Liver (tissue), 9 donors: ENCODE measurements around the gene ZNHIT6. TPM values are rescaled to one million over a fixed set of nuclear protein-coding genes. Genes with fewer than 3 reads are reported as not detected.

Source experiments
- DNase-seq: peaks from one replicate; pipeline ENCODE4 v3.0.0-alpha.2; 2017; ENCODE audit warnings: low spot score
- H3K27ac ChIP-seq, 2 donors: one replicate each; pipeline ENCODE4 v1.7.0; 2013; ENCODE audit warnings: inconsistent platforms in 2 of 2, low read length in 2 of 2, control low read depth in 1 of 2, low read depth in 1 of 2, mild to moderate bottlenecking in 1 of 2
- H3K27me3 ChIP-seq, 4 donors: one replicate each; pipeline versions ENCODE4 v1.6.1 to v1.7.0; 2013; ENCODE audit warnings: low read length in 3 of 4, inconsistent platforms in 1 of 4, mild to moderate bottlenecking in 1 of 4, moderate library complexity in 1 of 4; ENCODE audit not compliant: control insufficient read depth in 4 of 4, insufficient read depth in 4 of 4
- H3K36me3 ChIP-seq, 4 donors: one replicate each; pipeline versions ENCODE4 v1.6.1 to v1.7.0; 2013; ENCODE audit warnings: low read length in 3 of 4, mild to moderate bottlenecking in 3 of 4, low read depth in 1 of 4, moderate library complexity in 1 of 4; ENCODE audit not compliant: control insufficient read depth in 4 of 4, insufficient read depth in 3 of 4
- H3K4me1 ChIP-seq, 4 donors: one replicate each; pipeline versions ENCODE4 v1.6.1 to v1.7.0; 2013; ENCODE audit warnings: low read length in 3 of 4, mild to moderate bottlenecking in 3 of 4, moderate library complexity in 1 of 4; ENCODE audit not compliant: control insufficient read depth in 4 of 4, insufficient read depth in 4 of 4
- H3K4me3 ChIP-seq, 3 donors: one replicate each; pipeline versions ENCODE4 v1.6.1 to v1.7.0; 2013; ENCODE audit warnings: low read length in 3 of 3, control low read depth in 1 of 3, low read depth in 1 of 3, mild to moderate bottlenecking in 1 of 3
- H3K9ac ChIP-seq, 2 donors: one replicate each; pipeline ENCODE4 v1.7.0; 2013; ENCODE audit warnings: low read length in 2 of 2, mild to moderate bottlenecking in 2 of 2, moderate library complexity in 2 of 2, control low read depth in 1 of 2, low read depth in 1 of 2
- H3K9me3 ChIP-seq, 4 donors: one replicate each; pipeline versions ENCODE4 v1.6.1 to v1.7.0; 2013; ENCODE audit warnings: low read length in 3 of 4; ENCODE audit not compliant: control insufficient read depth in 4 of 4
- ATF3 ChIP-seq: IDR thresholded peaks from 2 replicates; pipeline ENCODE4 v1.6.1; 2016; ENCODE audit warnings: antibody characterized with exemption
- CTCF ChIP-seq: fragments of 150-350 bp; IDR thresholded peaks from 2 replicates; pipeline ENCODE4 v1.5.1; 2017; ENCODE audit warnings: improper control_type of control experiment, low read depth, low read length; ENCODE audit not compliant: missing input control
- EGR1 ChIP-seq, 2 donors: IDR thresholded peaks; 2 replicates each; pipeline ENCODE4 v1.6.1; 2016 to 2018; ENCODE audit warnings: antibody characterized with exemption in 2 of 2, low read depth in 2 of 2
- FOXA1 ChIP-seq: IDR thresholded peaks from 2 replicates; pipeline ENCODE4 v1.6.1; 2016; ENCODE audit warnings: antibody characterized with exemption
- FOXA2 ChIP-seq: IDR thresholded peaks from 2 replicates; pipeline ENCODE4 v1.6.1; 2016; ENCODE audit warnings: antibody characterized with exemption
- GABPA ChIP-seq, 2 donors: IDR thresholded peaks in 1 of 2; conservative IDR thresholded peaks in 1 of 2; 2 replicates each; pipeline ENCODE4 v1.6.1; 2016; ENCODE audit warnings: antibody characterized with exemption in 2 of 2, mild to moderate bottlenecking in 1 of 2, moderate library complexity in 1 of 2
- HNF4A ChIP-seq, 2 donors: conservative IDR thresholded peaks; 2 replicates each; pipeline ENCODE4 v1.6.1; 2016; ENCODE audit warnings: antibody characterized with exemption in 2 of 2, mild to moderate bottlenecking in 2 of 2
- HNF4G ChIP-seq: IDR thresholded peaks from 2 replicates; pipeline ENCODE4 v1.6.1; 2016; ENCODE audit warnings: antibody characterized with exemption
- JUND ChIP-seq, 2 donors: IDR thresholded peaks; 2 replicates each; pipeline ENCODE4 v1.6.1; 2016; ENCODE audit warnings: antibody characterized with exemption in 2 of 2
- MAX ChIP-seq: IDR thresholded peaks from 2 replicates; pipeline ENCODE4 v1.6.1; 2016; ENCODE audit warnings: antibody characterized with exemption
- NR2F2 ChIP-seq: IDR thresholded peaks from 2 replicates; pipeline ENCODE4 v1.6.1; 2016; ENCODE audit warnings: antibody characterized with exemption
- RAD21 ChIP-seq, 2 donors: IDR thresholded peaks; 2 replicates each; pipeline ENCODE4 v1.6.1; 2016; ENCODE audit warnings: antibody characterized with exemption in 2 of 2, mild to moderate bottlenecking in 2 of 2
- REST ChIP-seq: IDR thresholded peaks from 2 replicates; pipeline ENCODE4 v1.6.1; 2016; ENCODE audit warnings: antibody characterized with exemption, mild to moderate bottlenecking
- RXRA ChIP-seq, 2 donors: IDR thresholded peaks; 2 replicates each; pipeline ENCODE4 v1.6.1; 2017 to 2018; ENCODE audit warnings: antibody characterized with exemption in 2 of 2, mild to moderate bottlenecking in 1 of 2
- SP1 ChIP-seq: IDR thresholded peaks from 2 replicates; pipeline ENCODE4 v1.6.1; 2018; ENCODE audit warnings: antibody characterized with exemption, mild to moderate bottlenecking
- TAF1 ChIP-seq: conservative IDR thresholded peaks from 2 replicates; pipeline ENCODE4 v1.6.1; 2016; ENCODE audit warnings: antibody characterized with exemption, mild to moderate bottlenecking
- YY1 ChIP-seq: IDR thresholded peaks from 2 replicates; pipeline ENCODE4 v1.6.1; 2016; ENCODE audit warnings: antibody characterized with exemption, mild to moderate bottlenecking
- ZBTB33 ChIP-seq: IDR thresholded peaks from 2 replicates; pipeline ENCODE4 v1.6.1; 2016; ENCODE audit warnings: antibody characterized with exemption
- WGBS: extraction: QIAGEN DNeasy Blood & Tissue Kit; methylation state at CpG from one replicate; pipeline ENCODE4 v1.1.7; 2013; 5-methylcytosine and 5-hydroxymethylcytosine counted together
- polyA plus RNA-seq, 2 donors: library from polyadenylated mRNA; stranded (reverse) in 1 of 2; unstranded in 1 of 2; fragments of 200-250 nt in 1 of 2; fragments of >200 nt in 1 of 2; fragmentation: Nextera tagmentation in 1 of 2; extraction: Ambion mirVana in 1 of 2; gene quantifications; one replicate each; pipeline versions ENCODE4 v1.2.1 to v1.2.3, GENCODE V29; 2013 to 2015
- total RNA-seq, 2 donors: library from RNA; depleted of rRNA; stranded (reverse); fragments of >200 nt; gene quantifications; one replicate each; pipeline ENCODE4 v1.2.3, GENCODE V29; 2014
- donor health status: healthy.
- donor health status: healthy.
- donor health status: healthy.
- donor health status: healthy.
- donor health status: healthy.

The ZNHIT6 gene
- total and polyA plus RNA-seq, 4 donors, result 2.2 to 4.0 (median 3.2) TPM

- TF ChIP-seq FOXA1 (no peak), RAD21 (IDR thresholded peaks at IDR 0.05) (no peak), HNF4G (no peak)
Observed at GRCh38 chr1:85606414-85606800, 101.8 kb downstream of the ZNHIT6 start (continued).

- DNase-seq, result no peak
- no peak overlapping the region for H3K27ac ChIP-seq
- H3K36me3 ChIP-seq, result no peaks in the 10 kb centered on the region
- TF ChIP-seq ZBTB33 (no peak), ATF3 (no peak), HNF4A (conservative IDR thresholded peaks at IDR 0.05) (peak in 1 of 2 donors; percentile 23), SP1 (peak; percentile 47), RXRA (IDR thresholded peaks at IDR 0.05) (no peak), JUND (IDR thresholded peaks at IDR 0.05) (no peak), YY1 (peak; percentile 28), REST (no peak), GABPA (IDR thresholded peaks at IDR 0.05 in 1 of 2, conservative IDR thresholded peaks at IDR 0.05 in 1 of 2) (no peak), HNF4G (no peak), RAD21 (IDR thresholded peaks at IDR 0.05) (peak; percentile 38 to 52), FOXA1 (no peak), MAX (no peak), TAF1 (no peak), EGR1 (IDR thresholded peaks at IDR 0.05; ENCODE audit: low read depth in 2 of 2) (no peak), NR2F2 (no peak), CTCF (no peak), FOXA2 (no peak)
- H3K4me1 ChIP-seq, result peaks cover 0 to 12% (median 7%) of the 10 kb centered on the region in 4 donors
- H3K9me3 ChIP-seq, result no peaks in the 10 kb centered on the region
- no peaks in the 10 kb centered on the region for H3K27me3 ChIP-seq
- 76% methylated on average over 8 of the region's 8 CpGs for WGBS
- H3K9ac ChIP-seq, result no peak overlapping the region
- H3K4me3 ChIP-seq, result no peak overlapping the region
Observed at GRCh38 chr1:85605484-85606413, 102.5 kb downstream of the ZNHIT6 start.
